GM21515 (cell line): ENCODE measurements around the gene PFKP.

Experiments used
- ATAC-seq: cut with Tn5 transposase; IDR thresholded peaks from one replicate; pipeline ENCODE4 v1.9.1; 2021; ENCODE audit not compliant: unreplicated experiment

PFKP gene

DNA sequence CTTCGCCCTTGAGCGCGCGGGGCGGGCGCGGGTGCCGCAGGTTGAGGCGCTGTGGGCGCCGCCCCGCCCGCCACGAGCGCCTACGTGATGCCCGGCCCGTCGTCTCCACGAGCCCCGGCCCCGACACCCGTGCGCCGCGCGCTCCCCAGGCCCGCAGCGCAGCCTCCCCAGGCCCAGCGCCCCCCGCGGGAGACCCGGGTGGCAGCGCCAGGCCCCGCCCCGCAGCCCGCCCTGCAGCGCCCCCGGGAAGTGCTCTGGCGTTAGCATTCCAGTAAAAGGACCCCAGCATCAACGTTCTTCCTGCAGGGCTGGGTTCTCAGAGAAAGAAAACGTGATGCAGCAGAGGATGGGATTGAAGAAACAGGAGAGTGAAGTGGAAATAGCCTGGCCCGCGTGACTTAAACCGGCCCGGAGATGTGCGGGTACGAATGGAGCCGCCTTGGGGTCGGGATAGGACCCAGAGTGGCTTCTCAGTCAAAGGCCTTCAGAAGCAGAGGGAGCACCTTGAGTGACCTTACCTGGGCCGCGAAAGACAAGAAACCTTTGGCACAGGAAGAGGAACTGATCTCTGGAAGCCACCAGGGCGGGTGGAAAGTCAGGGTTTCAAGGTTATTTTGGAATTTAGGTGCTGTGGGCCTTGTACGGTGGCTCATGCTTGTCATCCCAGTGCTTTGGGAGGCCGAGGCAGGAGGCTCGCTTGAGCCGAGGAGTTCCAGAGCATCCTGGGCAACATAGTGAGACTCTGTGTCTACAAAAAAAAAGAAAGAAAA, 1.8 kb downstream of the PFKP start:
- peak; percentile 42 for ATAC-seq

DNA sequence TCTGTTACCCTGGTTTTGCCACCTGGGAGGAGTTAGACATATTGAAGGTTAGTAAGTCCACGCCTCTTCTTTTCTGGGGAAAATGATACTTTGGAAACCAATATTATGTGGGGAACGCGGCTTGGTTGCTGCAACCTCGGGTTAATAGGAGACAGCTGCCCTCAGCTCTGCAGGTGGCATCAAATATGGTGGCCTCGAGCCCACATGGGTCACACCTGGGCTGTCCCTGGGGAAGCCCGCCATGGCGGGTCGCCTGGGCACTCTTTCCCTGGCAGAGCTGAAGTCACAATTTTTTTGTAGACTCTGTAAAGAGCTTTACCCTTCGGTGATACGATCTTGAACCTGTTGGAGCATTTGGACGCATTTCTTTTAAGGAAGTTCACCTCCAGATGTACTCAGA, 2.5 kb downstream of the PFKP start:
- ATAC-seq, result no peak

DNA sequence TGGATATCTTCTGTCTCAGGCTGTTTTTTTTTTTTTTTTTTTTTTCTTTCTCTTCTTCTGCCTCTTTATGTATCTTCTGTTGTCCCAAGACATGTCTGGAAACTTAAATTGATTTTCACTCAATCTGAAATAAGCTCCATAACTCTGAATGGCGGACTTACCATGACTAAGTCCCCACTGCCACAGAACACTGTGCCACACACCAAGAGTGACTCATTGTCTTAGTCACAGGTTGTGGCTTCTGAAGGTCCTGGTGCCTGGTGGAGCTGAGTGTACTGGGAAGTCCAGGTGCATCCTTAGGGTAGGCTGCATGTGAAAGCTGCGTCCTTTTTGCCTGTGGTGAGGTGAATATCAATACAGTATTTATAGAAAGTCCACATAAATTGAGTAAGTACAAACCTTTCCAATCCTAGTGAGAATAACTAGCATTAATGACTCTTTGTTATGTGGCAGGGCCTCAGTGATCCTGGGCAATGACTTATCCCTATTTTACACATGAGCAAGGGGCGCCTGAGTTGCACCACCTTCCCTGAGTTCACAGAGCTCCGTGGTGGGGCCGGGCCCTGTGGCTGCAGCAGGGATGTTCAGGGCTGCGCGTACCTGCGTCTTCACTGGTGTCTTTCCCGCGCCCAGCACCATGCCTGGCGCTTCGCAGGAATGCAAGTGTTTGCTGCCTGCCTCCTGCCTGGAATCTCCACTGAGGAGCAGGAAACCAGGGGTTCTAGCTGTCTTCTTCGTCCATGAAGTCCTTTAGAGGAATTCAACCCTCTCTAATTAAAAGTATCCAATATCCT, 4.3 kb downstream of the PFKP start:
- ATAC-seq, result no peak

DNA sequence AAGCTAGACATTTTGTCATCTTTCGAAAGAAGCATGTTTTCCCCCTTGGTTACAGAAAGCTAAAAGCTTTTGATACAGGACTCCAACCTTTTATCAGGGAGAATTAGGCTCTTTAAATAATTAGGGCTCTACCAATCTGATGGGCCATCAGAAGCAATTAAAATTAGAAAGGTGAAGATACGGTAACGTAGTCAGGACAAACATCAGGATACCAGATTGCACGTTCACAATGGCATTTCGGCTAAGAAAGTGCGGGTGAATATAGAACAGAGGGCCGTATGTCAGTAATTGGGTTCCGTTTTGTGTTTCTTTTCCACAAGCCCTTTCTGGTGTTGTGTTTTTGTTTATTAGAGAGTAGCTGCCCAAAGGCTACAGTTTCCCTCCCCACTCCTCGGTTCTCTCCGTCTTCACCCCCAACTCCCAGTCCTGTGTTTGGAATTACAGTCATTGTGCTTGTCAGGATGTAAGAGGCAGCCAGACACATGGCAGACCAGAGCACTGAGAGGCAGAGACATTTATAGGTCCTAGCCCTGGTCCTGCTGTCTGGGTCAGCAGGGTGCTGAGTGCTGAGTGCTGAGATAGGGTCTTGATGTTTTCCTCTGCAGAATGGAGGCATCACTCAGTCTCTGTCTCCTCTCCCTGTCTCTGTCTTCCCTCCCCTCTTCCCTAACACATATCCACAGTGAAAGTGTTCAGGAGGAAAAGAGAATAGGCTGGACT, 5.5 kb downstream of the PFKP start:
- no peak for ATAC-seq

DNA sequence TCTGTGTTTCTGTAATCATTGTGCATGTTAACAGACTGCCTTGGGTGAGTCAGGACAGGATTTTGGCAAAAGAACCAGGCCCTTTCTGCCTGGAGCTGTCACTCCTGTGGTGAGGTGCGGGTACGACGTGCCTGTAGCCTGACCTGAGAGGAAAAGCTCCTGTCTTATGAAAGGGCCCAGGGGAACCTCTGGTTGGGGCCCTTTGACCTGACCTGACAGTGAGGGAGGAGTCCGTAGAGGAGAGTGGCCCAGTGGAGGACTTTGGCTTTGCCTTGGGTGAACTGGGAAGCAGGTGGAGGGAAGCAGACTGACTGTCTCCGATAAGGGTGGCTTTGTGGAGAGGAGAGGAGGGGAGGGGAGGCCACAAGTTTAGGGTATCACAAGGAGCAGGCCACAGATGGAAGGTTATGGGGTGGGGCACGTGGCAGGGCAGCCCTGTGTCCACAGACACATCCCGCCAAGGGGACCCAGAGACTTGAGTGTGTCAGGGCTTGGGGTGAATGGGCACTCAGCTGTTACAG, 6.9 kb downstream of the PFKP start:
- ATAC-seq, result no peak

DNA sequence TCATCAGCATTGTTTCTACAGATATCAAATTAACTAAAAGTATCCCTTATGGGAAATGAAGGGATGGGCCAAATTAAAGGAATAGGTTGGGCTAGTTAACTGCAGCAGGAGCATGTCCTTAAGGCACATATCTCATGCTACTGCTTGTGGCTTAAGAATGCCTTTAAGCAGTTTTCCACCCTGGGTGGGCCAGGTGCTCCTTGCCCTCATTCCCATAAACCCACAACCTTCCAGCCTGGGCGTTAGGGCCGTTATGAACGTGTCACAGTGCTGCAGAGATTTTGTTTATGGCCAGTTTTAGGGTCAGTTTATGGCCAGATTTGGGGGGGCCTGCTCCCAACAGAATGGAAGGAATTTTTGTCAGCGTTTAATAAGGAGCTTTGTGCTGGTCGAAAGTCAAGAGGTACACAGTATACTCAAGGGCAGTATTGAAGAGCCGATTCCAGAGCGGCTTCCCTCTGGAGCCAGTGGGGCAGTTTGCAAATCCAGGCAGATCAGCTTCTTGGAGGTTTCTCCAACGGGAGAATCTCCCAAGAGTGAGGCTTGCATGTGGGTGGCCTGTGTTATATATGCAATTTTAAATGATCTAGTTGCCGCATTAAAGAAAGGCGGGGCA, 7.7 kb downstream of the PFKP start:
- ATAC-seq, result no peak

DNA sequence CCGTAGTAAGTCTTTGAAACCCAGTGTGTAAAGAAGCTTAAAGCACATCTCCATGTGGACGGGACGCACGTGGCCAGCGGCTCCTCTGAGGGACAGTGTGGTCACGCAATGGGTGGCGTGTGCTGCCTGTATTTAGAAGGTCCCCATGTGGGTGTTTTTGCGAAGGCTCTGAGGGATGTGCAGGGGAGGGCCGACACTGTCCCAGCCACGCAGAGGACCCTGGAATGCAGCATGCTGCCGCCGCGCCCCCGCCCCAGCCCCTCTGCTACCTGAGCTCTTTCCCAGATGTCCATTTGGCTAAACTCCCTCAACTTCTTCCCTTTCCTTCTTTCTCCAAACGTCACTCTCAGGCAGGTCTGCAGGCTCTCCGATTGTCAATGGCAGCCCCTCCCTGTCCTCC, 8.8 kb downstream of the PFKP start:
- ATAC-seq, result no peak

DNA sequence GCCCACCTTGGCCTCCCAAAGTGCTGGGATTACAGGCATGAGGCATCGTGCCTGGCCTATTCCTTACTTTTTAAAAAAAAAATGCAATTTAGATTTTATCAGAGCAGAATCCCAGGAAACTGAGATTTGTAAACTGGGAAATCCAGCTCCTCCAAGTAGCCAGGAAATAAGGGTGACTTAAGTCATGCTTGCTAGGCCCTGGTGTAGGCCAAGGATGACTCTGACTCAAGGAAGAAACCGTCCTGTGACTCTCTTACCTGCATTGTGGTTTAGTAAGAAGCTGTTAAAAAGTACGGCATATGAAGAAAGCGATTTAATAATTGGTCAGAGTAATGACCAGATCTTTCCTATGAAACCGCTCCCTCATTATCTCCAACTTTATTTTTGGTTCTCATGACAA, 10.2 kb downstream of the PFKP start:
- ATAC-seq, result no peak

DNA sequence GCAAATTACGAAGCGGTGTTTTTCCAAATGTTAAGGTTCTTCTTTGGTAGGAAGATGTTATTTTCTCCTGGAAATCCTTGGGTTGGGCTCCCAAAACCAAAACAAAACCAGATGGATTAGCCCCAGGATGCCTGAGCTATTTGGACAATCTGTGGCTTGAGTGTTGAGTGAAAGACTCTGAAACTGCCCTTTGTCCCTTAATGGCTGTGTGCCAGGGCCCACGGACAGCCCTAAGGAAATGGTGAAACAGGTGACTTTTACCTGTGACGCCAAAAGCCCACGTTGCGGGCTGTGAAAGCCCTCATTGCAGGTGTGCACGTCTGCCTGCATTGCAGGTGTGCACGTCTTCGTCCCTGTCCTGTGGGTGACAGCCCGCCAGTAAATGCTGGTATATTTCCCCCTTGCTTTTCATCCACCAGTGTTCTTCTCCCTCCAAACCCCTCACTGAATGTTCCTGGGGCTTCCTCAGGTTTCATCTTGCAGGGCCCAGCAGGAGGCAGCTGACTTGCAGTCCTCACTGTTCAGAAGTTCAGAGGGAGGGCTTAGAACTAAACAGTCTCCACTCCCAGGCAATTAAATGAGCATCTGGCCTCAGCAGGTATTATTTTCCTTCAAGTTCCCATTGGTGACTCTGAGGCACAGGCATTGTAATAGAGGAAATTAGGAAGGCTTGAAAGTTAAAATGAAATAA, 10.7 kb downstream of the PFKP start:
- no peak for ATAC-seq

DNA sequence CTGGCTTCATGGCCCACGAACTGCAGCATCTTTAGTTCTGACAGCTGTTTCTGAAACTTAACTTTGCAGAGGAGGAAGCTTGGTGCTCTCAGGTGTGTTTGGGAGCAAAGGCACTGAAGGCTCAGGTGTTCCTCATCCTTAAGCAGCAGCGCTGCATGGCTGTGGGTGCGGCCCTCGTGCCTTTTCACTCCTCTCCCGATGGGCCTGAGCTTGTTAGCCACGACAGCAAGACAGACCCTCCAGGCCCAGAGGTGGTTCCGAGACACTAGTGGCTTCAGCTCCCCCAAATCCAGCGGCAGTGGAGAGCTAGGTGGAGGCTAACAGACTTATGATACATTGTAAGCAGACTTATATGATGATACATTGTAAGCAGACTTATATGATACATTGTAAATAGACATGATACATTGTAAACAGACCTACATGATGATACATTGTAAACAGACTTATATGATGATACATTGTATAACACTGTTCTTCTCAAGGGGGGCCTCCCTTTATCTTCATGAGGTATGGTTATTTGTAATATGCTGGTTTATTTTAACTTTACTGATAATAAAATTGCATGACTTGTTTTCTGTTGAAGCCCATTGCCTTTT, 14.1 kb downstream of the PFKP start:
- no peak for ATAC-seq

DNA sequence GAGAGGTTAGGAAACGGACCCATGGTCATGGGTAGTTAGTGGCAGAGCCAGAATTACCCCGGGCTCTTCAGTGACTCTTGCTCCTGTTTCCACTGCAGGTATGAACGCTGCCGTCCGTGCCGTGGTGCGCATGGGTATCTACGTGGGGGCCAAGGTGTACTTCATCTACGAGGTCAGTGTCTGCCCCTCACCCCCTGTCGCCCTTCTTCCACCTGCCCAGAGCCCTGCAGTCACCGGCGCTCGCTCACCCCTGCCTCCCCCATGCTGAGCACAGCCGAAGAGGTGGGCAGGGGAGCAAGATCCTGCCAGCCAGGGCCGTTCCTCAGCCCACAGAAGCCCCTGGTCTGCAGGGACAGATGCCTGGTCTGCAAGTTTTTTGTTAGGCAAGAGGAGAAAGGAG, 14.9 kb downstream of the PFKP start:
- no peak for ATAC-seq

DNA sequence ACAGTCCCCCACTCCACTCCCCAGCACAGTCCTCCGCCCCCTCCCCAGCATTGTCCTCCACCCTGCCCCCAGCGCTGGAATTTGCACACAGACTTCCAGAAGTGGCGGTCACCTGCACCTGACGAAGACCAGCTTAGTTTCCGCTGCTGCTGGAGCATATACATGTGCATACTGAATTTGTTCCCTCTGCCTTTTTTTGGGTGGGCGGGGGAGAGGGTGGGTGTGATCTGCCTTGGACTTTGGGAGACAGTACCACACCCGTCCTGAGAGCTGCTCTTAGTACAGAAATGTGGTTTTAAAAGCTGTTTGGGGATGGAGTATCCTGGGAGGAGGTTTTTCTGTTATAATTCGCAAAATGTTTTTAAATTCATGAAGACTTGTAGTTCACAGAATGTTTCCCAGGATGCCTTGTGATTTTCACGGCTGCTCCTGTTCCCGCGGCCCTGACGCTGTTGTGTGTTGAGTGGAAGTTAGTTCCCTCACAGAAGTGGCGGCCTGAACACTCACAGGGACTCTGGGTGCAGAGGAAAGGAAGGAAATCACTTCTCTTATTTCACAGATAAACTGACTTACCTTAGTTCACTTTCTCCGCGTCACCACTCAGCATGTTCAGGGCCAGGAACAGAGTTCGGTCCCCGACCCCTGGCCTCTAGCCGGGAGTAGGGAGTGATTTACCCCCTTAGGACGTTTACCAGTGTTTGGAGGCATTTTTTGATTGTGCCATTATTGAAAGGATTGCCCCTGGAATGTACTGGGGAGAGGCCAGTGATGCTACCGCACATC, 18.6 kb downstream of the PFKP start:
- ATAC-seq, result no peak

DNA sequence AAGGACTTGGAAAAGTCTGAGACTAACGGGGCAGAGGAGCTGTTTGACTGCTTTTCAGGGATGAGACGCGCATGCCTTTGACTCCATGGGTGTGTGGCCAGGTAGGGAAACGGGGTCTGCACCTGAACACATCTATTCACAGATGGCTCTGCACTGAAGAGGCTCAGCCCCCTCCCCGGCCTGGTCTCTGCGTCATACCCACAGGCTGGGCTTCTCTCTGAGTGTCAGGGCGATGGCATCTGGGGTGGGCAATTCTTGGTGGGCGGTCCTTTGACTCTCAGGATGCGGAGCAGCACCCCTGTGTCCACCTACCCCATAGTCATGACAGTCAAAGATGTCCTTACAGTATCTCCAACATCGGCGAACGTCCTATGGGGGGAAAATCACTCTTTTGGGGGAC, 23.0 kb downstream of the PFKP start:
- no peak for ATAC-seq

DNA sequence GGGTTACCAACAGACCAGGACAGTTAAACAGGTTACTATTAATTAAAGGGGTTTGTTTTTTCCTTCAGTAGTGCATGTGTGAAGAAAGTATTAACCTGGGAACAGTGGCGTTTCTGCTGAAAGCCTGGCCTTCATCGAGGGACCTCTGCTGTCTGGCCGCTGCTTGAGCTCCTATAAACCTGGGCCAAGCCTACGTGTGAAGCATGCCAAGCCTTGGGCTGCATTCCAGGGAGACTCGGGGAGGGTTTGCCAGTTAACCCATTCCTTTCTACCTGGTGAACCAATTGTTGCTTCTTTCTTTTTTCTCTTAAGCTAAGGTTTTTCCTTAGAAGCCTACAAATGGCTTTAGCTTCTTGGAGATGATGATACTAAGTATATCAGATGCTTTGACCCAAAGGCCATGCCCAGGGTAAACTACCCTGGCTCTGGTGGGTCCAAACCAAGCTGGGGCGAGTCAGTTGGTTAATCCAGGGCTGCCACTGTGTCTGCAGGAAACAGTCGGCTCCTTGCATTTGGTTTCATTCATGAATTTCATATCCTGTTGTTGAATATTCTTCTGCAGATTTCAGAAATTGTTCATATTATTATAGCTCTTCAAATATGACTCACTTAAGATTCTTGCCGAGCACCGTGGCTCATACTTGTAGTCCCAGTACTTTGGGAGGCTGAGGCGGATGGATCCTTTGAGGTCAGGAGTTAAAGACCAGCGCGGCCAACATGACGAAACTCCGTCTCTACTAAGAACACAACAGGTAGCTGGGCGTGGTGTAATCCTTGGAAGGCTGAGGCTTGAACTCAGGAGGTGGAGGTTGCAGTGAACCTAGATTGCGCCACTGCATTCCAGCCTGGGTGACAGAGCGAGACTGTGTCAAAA, 23.8 kb downstream of the PFKP start:
- no peak for ATAC-seq

DNA sequence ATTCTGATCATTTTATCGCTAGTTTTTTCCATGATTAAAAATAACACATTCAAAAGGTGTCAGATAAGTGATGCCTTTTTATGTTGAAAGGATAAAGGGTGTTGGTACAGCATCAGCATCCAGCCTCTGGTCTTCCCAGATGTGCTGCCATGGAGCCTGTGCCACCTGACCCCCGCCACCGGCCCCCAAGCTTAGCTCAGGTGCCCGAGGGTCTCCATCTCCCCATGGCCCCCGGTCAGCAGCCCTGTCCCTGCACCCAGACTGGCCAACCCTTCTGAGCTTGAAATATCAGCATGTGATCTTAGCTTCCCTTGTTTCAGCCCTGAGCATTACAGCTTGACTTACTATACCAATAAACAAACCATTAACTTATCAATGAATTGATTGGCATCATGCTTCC, 24.6 kb downstream of the PFKP start:
- ATAC-seq, result no peak

DNA sequence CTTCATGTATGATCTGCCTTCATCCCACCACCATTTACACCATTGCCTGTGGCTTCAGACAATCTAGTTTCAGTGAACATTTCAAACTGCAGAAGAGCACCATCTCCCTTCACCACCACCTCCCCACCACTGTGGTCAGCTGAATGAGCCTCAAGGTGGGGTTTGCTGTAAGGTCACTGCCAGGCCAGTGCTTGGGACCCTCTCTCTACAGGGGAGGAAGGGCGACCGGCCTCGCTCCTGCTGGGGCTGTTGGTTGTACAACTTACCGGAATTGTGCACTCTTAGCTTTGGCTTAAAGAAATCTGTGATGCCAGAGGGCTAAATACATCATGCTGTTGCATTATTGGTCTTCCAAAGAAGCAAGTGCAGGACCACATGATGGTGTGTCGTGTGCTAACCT, 26.6 kb downstream of the PFKP start:
- no peak for ATAC-seq

DNA sequence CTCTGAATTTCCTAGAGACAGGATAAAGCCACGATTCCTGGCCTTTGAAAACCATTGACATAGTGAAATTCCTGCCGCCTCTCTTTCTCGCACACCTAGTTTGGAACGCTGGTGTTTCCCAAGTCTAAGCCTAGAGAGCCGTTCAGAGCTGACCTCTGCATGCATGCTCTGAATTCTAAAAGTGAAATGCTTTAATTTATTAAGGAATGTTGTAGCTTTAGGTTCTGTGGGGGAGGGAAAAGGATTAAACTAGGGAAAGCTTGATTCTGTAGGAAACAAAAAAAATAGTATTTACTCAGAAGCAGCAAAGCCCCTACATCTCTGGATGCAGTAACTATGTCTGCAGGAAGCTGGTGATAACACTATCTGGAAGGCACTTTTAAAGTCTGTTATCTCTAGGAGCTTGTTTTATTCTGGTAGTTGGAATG, 27.3 kb downstream of the PFKP start:
- no peak for ATAC-seq

DNA sequence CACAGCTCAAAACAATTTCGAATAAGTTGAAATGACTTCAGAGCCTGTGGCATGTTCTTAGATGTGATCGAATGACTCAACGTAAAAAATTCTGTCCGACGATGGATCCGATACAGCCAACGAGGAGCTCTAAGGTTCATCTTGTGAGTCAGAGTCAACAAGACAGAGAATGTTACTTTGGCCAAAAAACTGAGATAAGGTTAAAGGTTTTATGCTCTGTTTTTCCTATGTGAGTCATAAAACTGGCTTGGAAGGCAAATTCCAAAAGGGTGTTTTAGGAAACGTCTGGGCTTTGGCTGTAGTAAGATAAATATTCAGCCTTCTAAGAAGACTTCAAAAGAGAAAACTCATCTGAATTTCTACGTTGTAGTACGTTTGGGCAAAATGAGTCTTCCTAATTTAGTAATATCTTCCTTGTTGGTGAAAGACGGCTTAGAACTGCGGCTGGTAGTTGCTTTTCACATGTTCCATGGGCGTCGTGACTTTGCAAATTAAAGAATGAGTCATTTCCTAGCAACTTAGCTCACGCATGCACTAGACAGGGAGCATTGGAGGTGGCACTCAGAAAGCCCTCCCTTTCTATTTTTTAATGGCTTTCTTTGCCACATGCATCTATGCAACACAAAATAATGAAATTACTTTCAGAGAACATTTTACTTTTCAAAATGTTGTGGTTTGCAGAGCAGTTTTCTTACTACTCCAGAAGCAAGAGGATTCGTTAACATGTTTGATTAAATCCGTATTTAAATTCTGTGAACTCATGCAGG, 28.2 kb downstream of the PFKP start:
- no peak for ATAC-seq
